ENCODE data around the gene NPHP4.

DNA sequence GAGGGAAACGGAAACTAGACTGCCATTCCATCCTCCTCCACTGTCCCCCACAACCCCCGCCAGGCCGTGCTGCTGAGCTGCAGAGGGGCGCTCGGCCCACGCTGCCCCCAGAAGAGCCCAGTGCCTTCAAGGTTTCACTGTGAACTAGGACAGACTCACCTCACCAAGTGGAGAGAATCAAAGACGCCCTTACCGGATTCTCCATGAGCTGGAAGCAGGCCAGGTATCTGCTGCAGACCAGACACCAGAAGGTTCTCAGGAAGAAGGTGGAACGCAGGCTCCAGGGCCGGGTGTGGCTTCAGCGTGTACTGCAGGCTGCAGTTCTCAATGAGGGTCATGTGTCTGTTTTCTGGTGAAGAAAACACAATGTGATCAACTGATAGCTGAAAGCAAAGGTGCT lies 30.6 kb downstream of the NPHP4 start:
- TF ChIP-seq, protein P1, sequence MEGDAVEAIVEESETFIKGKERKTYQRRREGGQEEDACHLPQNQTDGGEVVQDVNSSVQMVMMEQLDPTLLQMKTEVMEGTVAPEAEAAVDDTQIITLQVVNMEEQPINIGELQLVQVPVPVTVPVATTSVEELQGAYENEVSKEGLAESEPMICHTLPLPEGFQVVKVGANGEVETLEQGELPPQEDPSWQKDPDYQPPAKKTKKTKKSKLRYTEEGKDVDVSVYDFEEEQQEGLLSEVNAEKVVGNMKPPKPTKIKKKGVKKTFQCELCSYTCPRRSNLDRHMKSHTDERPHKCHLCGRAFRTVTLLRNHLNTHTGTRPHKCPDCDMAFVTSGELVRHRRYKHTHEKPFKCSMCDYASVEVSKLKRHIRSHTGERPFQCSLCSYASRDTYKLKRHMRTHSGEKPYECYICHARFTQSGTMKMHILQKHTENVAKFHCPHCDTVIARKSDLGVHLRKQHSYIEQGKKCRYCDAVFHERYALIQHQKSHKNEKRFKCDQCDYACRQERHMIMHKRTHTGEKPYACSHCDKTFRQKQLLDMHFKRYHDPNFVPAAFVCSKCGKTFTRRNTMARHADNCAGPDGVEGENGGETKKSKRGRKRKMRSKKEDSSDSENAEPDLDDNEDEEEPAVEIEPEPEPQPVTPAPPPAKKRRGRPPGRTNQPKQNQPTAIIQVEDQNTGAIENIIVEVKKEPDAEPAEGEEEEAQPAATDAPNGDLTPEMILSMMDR (conservative IDR thresholded peaks at IDR 0.05; ENCODE audit: low read depth, low read length), result no peak
- TF ChIP-seq EZH2 (IDR thresholded peaks at IDR 0.05; ENCODE audit: low read length, unreplicated experiment), result no peak
